Lower leg skin (tissue), 4 donors: ENCODE measurements around the gene PRX. TPM values are rescaled to one million over a fixed set of nuclear protein-coding genes. Genes with fewer than 3 reads are reported as not detected.

ENCODE experiments used
- DNase-seq, 2 donors: peaks; one replicate each; pipeline ENCODE4 v3.0.0-alpha.2; 2019; ENCODE audit warnings: low spot score in 2 of 2
- H3K4me3 ChIP-seq: fragments of 200-600 bp; sonication (generic); 2 replicates; pipeline ENCODE4 v1.5.1; 2017; ENCODE audit warnings: mild to moderate bottlenecking, low read depth; ENCODE audit not compliant: poor library complexity, severe bottlenecking
- POLR2A ChIP-seq, 2 donors: fragments of 450-650 bp; IDR thresholded peaks; one replicate each; pipeline ENCODE4 v1.6.1; 2016 to 2017; ENCODE audit warnings: antibody characterized with exemption in 2 of 2, mild to moderate bottlenecking in 1 of 2, moderate library complexity in 1 of 2
- WGBS, 2 donors: methylation state at CpG; one replicate each; pipeline ENCODE4 v1.1.5; 2018; 5-methylcytosine and 5-hydroxymethylcytosine counted together
- intact Hi-C: fragments of 100-400 bp; cut with DNase I; formaldehyde crosslinking; loops from one replicate; pipeline ENCODE4 v1.15.0; 2023; ENCODE audit warnings: low total_unique reads
- total RNA-seq, 4 donors: library from RNA; depleted of rRNA; stranded (reverse); fragments of >200 nt; gene quantifications; one replicate each; pipeline ENCODE4 v1.1.0, GENCODE V29; 2016
- TF ChIP-seq, protein P1 (sequence below), 3 donors: fragments of 450-650 bp; IDR thresholded peaks; one replicate each; pipeline ENCODE4 v1.5.1; 2016; ENCODE audit warnings: antibody characterized with exemption in 3 of 3, mild to moderate bottlenecking in 3 of 3, moderate library complexity in 2 of 3

PRX gene
- total RNA-seq, 4 donors from 2014 or later = 2.5 to 7.3 (median 5.6) TPM

DNA sequence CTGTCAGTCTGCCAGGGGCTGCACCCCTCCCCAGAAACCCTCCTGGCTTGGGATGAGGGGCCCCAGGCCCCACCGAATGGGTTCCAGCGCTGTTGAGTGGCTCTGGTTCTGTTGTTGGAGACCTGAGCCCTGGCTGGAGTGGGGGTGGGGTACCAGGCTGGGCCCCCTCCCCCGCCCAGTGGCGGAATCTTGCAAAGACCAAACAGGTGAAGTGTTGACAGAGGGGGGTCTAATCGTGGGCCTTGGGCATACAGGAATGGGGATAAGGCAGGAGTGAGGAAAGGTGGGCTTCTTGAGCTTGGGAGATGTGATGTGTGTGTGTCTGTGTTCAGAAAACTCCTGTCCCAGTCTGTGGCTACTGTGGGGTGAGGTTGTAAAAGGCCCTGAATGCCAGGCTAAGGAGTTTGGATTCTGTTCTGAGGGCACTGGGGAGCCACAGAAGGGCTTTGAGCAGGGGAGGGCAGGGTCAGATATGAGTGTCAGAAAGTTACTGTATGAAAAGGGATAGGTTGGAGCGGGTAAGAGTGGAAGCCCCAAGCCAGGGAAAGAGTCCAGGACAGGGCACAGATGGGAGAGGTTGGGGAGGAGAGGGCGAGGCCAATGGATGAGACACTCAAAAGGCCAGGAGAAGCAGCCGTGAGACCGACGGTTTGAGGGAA lies 23.0 kb downstream of the PRX start, which contains the start of gene HIPK4:
Gene HIPK4 (minus strand): TSS at position 98 of the 659 bp plus-strand sequence. CDS start 279 bp downstream, outside the sequence.
- intact Hi-C loops = no loop called here

GRCh38 chr19:40389404-40390083 lies 23.6 kb downstream of the PRX start:
- no peak for DNase-seq
- 95 to 96% methylated on average over 33 of the region's 33 CpGs for WGBS, 2 donors

More for the DNA sequence above, 23.0 kb downstream of the PRX start, which contains the start of gene HIPK4:
- no peak for DNase-seq
- TF ChIP-seq, protein P1, sequence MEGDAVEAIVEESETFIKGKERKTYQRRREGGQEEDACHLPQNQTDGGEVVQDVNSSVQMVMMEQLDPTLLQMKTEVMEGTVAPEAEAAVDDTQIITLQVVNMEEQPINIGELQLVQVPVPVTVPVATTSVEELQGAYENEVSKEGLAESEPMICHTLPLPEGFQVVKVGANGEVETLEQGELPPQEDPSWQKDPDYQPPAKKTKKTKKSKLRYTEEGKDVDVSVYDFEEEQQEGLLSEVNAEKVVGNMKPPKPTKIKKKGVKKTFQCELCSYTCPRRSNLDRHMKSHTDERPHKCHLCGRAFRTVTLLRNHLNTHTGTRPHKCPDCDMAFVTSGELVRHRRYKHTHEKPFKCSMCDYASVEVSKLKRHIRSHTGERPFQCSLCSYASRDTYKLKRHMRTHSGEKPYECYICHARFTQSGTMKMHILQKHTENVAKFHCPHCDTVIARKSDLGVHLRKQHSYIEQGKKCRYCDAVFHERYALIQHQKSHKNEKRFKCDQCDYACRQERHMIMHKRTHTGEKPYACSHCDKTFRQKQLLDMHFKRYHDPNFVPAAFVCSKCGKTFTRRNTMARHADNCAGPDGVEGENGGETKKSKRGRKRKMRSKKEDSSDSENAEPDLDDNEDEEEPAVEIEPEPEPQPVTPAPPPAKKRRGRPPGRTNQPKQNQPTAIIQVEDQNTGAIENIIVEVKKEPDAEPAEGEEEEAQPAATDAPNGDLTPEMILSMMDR (IDR thresholded peaks at IDR 0.05) = no peak
- no peak for TF ChIP-seq POLR2A (IDR thresholded peaks at IDR 0.05)
- WGBS, 2 donors = 88% methylated on average over 10 of the region's 10 CpGs
- no peak within 1 kb of the TSS for H3K4me3 ChIP-seq

DNA sequence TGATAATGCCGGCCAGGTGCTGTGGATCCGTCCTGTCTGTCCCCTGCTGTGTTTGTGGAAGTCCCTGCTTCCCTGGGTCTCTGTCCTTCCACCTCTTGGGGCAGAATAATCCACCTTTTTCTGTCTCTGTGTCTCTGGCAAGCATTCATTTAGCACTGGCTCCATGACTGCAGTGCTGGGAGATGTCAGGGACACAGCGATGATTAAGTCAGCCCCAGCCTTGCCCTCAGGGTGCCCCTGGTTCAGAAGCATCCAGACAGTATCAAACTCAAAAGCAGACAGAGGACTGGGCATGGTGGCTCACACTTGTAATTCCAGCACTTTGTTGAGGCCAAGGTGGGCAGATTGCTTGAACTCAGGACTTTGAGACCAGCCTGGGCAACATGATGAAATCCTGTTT lies 24.7 kb downstream of the PRX start:
- TF ChIP-seq, protein P1 (IDR thresholded peaks at IDR 0.05) = no peak
- TF ChIP-seq POLR2A (IDR thresholded peaks at IDR 0.05) = no peak
- intact Hi-C loops = no loop called here
- no peak for DNase-seq
- no peak overlapping the region for H3K4me3 ChIP-seq
- WGBS, 2 donors = 63 to 72% methylated on average over 3 of the region's 3 CpGs

More at GRCh38 chr19:40389404-40390083, 23.6 kb downstream of the PRX start:
- intact Hi-C loops = no loop called here
- no peak for TF ChIP-seq POLR2A (IDR thresholded peaks at IDR 0.05)
- TF ChIP-seq, protein P1 (IDR thresholded peaks at IDR 0.05) = no peak
- H3K4me3 ChIP-seq = no peak overlapping the region

- DNase-seq = no peak
- intact Hi-C loops = no loop called here
- 94 to 96% methylated on average over 10 of the region's 10 CpGs for WGBS, 2 donors
- TF ChIP-seq, protein P1 (IDR thresholded peaks at IDR 0.05) = no peak
- TF ChIP-seq POLR2A (IDR thresholded peaks at IDR 0.05) = no peak
- H3K4me3 ChIP-seq = no peak overlapping the region
These were observed 26.0 kb downstream of the PRX start for GRCh38 chr19:40387155-40387554.

DNA sequence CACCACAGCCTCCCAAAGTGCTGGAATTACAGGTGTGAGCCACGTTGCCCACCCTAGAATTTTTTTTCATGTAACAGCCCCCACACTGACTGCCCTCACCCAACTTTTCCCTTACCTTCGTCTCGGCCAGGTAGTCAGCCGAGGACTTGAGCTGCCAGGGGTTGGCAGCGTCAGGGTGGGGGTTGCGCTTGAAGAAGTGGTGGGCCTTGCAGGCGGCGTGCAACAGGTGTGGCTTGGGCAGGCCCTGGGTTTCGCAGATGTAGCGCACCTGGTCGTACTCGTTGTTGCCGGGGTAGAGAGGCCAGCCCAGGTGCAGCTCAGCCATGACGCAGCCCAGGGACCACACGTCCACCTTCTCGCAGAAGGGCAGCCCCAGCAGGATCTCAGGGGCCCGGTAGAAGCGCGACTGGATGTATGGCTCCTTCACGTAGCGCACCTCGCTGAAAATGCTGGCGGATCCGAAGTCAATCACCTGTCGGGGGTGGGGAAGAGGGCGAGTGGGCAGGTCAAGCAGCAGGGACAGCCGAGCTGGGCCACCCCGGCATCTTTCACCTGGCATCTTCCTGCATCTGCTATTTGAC lies 29.4 kb downstream of the PRX start:
- DNase-seq = no peak
- H3K4me3 ChIP-seq = no peak overlapping the region
- TF ChIP-seq POLR2A (IDR thresholded peaks at IDR 0.05) = no peak
- TF ChIP-seq, protein P1 (IDR thresholded peaks at IDR 0.05) = no peak
- WGBS, 2 donors = 83 to 84% methylated on average over 24 to 26 of the region's 28 CpGs
- intact Hi-C loops = no loop called here
